ENCODE data around the gene PCDHB4. TPM values are rescaled to one million over a fixed set of nuclear protein-coding genes. Genes with fewer than 3 reads are reported as not detected.

Gene PCDHB4
- 1 to 10 TPM in 5 of 6 donors, under 1 TPM in 1; 0.49 to 2.9 (median 2.4) TPM for total RNA-seq

DNA sequence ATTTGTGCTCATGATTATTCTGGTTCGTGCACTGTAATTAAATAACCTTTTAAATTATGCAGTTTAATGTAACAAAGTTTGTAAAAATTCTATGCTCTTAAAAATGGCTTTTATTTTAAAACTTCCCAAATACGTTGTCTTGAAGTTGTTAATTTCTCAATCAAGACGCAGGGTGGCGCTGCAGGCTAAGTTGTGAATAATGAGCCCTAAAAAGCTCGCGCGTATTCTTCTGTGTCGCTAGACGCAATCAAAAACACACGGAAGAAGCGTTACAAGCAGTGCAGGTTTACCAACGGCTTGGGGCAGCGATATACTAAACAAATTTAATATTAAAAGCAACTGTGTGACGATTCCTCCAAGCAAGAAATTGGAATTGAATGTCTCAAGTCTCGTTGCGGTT is at the start of gene PCDHB4:
Gene PCDHB4 (plus strand): TSS at position 256 of the 400 bp plus-strand sequence. CDS start 181 bp downstream, outside the sequence.
- Histone ChIP-seq H3K4me1 (no peaks in the 10 kb centered on the region), H3K27ac (no peak within 1 kb of the TSS), H3K36me3 (no peaks in the 10 kb centered on the region), H3K4me3 (peak within 1 kb of the TSS in 2 of 4 donors; percentile 36 to 40), H3K9me3 (peaks cover 0 to 45% (median 18%) of the 10 kb centered on the region in 4 donors), H3K27me3 (no peaks in the 10 kb centered on the region)
- 18 to 23% methylated on average over 16 of the region's 16 CpGs for WGBS, 2 donors
- TF ChIP-seq, protein P1, sequence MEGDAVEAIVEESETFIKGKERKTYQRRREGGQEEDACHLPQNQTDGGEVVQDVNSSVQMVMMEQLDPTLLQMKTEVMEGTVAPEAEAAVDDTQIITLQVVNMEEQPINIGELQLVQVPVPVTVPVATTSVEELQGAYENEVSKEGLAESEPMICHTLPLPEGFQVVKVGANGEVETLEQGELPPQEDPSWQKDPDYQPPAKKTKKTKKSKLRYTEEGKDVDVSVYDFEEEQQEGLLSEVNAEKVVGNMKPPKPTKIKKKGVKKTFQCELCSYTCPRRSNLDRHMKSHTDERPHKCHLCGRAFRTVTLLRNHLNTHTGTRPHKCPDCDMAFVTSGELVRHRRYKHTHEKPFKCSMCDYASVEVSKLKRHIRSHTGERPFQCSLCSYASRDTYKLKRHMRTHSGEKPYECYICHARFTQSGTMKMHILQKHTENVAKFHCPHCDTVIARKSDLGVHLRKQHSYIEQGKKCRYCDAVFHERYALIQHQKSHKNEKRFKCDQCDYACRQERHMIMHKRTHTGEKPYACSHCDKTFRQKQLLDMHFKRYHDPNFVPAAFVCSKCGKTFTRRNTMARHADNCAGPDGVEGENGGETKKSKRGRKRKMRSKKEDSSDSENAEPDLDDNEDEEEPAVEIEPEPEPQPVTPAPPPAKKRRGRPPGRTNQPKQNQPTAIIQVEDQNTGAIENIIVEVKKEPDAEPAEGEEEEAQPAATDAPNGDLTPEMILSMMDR (IDR thresholded peaks at IDR 0.05) = peak in 1 of 6 experiments; percentile 19
- TF ChIP-seq EP300 (IDR thresholded peaks at IDR 0.05) = no peak
- ATAC-seq (ENCODE audit: low FRiP score in 2 of 2) (no peak), DNase-seq (no peak)

DNA sequence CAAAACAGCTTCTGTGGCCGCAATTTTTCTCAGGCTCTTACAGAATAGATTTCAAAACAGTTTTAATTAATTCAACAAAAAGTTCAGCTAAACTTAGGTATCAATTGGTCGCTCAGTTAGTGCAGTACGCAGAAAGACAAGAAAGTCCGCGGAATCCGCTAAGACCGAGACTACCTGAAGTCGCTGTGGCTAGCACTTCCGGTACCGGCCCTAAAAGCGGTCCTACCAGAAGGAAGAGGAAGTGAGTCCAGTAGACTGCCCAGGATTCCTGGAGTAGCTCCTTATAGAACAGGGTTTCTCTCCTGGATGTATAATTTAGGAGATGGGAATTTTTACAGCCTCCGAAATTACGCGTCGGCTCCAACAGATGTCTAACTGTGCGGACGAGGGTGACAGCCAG is 43.8 kb upstream of the PCDHB4 start:
- DNase-seq (no peak), ATAC-seq (ENCODE audit: low FRiP score in 2 of 2) (no peak)
- 45 to 51% methylated on average over 17 of the region's 17 CpGs for WGBS, 2 donors
- Histone ChIP-seq H3K9me3 (peaks cover 0 to 15% (median 6%) of the 10 kb centered on the region in 4 donors), H3K4me3 (peak overlapping the region in 2 of 4 donors; percentile 2 to 27), H3K4me1 (no peaks in the 10 kb centered on the region), H3K27ac (no peak overlapping the region), H3K36me3 (no peaks in the 10 kb centered on the region), H3K27me3 (no peaks in the 10 kb centered on the region)
- TF ChIP-seq, protein P1 (IDR thresholded peaks at IDR 0.05) = no peak
- TF ChIP-seq EP300 (IDR thresholded peaks at IDR 0.05) (no peak), POLR2AphosphoS5 (IDR thresholded peaks at IDR 0.05) (no peak)

DNA sequence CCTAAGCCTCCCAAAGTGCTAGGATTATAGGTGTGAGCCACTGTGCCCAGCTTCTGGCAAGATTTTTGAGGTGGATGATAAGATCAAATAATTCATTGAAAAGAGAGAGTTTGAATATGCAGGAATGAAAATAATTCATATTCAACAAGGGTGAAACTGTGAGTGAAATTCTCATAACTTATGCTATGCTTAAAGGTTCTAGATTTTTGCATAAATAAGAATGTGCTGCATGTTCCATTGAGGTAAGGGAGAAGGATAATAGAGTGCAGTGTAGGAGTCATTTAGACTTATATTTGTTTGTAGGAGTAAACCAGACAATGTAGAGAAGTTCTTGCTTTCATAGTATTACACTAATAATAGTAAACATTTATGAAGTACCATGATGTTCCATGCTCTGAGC is 39.4 kb upstream of the PCDHB4 start:
- TF ChIP-seq EP300 (IDR thresholded peaks at IDR 0.05) (no peak), POLR2AphosphoS5 (IDR thresholded peaks at IDR 0.05) (no peak), POLR2A (IDR thresholded peaks at IDR 0.05) (no peak)
- TF ChIP-seq, protein P1 (IDR thresholded peaks at IDR 0.05) = no peak

DNA sequence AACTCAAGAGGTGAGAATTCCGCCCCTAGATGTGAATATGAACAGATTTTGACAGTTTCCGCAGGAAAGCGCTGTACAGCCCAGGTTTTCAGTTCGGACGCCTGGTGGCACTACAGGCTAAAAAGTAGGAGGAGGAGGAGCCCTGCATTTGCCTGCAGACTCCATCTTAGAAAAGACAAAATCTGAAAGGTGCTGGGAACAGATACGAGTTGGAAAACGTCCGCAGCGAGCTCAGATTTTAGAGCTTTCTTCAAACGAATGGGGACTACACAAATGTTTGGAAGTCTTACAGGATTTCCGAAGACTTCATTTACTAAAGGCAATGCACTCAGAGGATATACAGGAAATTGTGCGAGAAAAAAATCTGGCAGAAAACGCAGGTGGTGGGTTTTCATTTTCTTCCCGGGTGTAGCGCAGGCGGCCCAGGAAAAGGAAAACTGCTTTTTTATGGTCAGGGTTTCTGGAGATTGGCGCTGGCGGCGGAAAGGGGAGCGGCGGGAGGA is 37.1 kb upstream of the PCDHB4 start:
- TF ChIP-seq POLR2A (IDR thresholded peaks at IDR 0.05) = no peak
- TF ChIP-seq, protein P1 (IDR thresholded peaks at IDR 0.05) = peak in 4 of 6 experiments; percentile 33 to 47 (median 40)
- no peaks in the 10 kb centered on the region for H3K36me3 ChIP-seq
- WGBS, 2 donors = 9 to 13% methylated on average over 21 of the region's 21 CpGs
- H3K4me1 ChIP-seq = peaks cover 0 to 2% (median 0%) of the 10 kb centered on the region in 4 donors
- H3K27ac ChIP-seq = peak overlapping the region in 3 of 4 donors; percentile 50 to 70 (median 54)
- ATAC-seq (ENCODE audit: low FRiP score in 2 of 2) (peak; percentile 83 to 88), DNase-seq (peak in 1 of 2 donors; percentile 42)
- H3K27me3 ChIP-seq = no peaks in the 10 kb centered on the region
- peaks cover 0 to 11% (median 5%) of the 10 kb centered on the region in 4 donors for H3K9me3 ChIP-seq
- H3K4me3 ChIP-seq = peak overlapping the region; percentile 8 to 50 (median 40)

More for the DNA sequence above, 39.4 kb upstream of the PCDHB4 start:
- no peak for ATAC-seq (ENCODE audit: low FRiP score in 2 of 2)
- H3K4me1 ChIP-seq = peaks cover 0 to 2% (median 0%) of the 10 kb centered on the region in 4 donors
- H3K4me3 ChIP-seq = no peak overlapping the region
- no peak for DNase-seq
- no peaks in the 10 kb centered on the region for H3K27me3 ChIP-seq
- H3K36me3 ChIP-seq = no peaks in the 10 kb centered on the region
- H3K9me3 ChIP-seq = peaks cover 2 to 11% (median 7%) of the 10 kb centered on the region in 4 donors
- no peak overlapping the region for H3K27ac ChIP-seq

Measured in upper lobe of left lung (tissue), 6 donors.